OCI-LY1 (cell line): Measurements from ENCODE around the gene LCAT.

Experiments used
- H2AFZ ChIP-seq: fragments of 200-600 bp; sonication (generic), shearing (Covaris generic); 2 replicates; pipeline ENCODE4 v1.6.0; 2014; ENCODE audit warnings: antibody characterized with exemption, mild to moderate bottlenecking, low read length
- H3F3A ChIP-seq: fragments of 200-600 bp; sonication (generic), shearing (Covaris generic); 2 replicates; pipeline ENCODE4 v1.6.0; 2014; ENCODE audit warnings: mild to moderate bottlenecking, antibody characterized with exemption, low read length, moderate library complexity; ENCODE audit not compliant: insufficient read depth
- H3K27ac ChIP-seq: fragments of 200-600 bp; sonication (generic); 2 replicates; pipeline ENCODE4 v1.5.1; 2014; ENCODE audit warnings: low read length, mixed run types, mild to moderate bottlenecking, low read depth; ENCODE audit not compliant: poor library complexity, severe bottlenecking
- H3K27me3 ChIP-seq: fragments of 200-600 bp; sonication (generic); 2 replicates; pipeline ENCODE4 v1.6.0; 2014; ENCODE audit warnings: antibody characterized with exemption, mild to moderate bottlenecking, low read length, moderate library complexity; ENCODE audit not compliant: insufficient read depth
- H3K36me3 ChIP-seq: fragments of 200-600 bp; sonication (generic); 2 replicates; pipeline ENCODE4 v1.6.1; 2014; ENCODE audit warnings: mild to moderate bottlenecking, antibody characterized with exemption, low read length, moderate library complexity, mixed read lengths; ENCODE audit not compliant: insufficient read depth
- H3K4me1 ChIP-seq: fragments of 200-600 bp; sonication (generic); 2 replicates; pipeline ENCODE4 v1.5.1; 2014; ENCODE audit warnings: mild to moderate bottlenecking, low read length, moderate library complexity; ENCODE audit not compliant: insufficient read depth, severe bottlenecking
- H3K4me2 ChIP-seq: fragments of 200-600 bp; sonication (generic), shearing (Covaris generic); 2 replicates; pipeline ENCODE4 v1.6.1; 2014; ENCODE audit warnings: low read length
- H3K4me3 ChIP-seq: fragments of 200-600 bp; sonication (generic); 2 replicates; pipeline ENCODE4 v1.5.1; 2014; ENCODE audit warnings: low read length, low read depth, mild to moderate bottlenecking, mixed read lengths; ENCODE audit not compliant: poor library complexity, severe bottlenecking
- H3K79me2 ChIP-seq: fragments of 200-600 bp; shearing (Covaris generic); 2 replicates; pipeline ENCODE4 v1.6.1; 2016; ENCODE audit warnings: mixed run types, low read length, mixed read lengths; ENCODE audit not compliant: insufficient read depth
- H3K9ac ChIP-seq: fragments of 200-600 bp; sonication (generic), shearing (Covaris generic); 2 replicates; pipeline ENCODE4 v1.6.1; 2014; ENCODE audit warnings: mild to moderate bottlenecking, low read length, mixed read lengths
- H3K9me2 ChIP-seq: fragments of 200-600 bp; sonication (generic), shearing (Covaris generic); 2 replicates; pipeline ENCODE4 v1.6.1; 2014; ENCODE audit warnings: low read depth, mild to moderate bottlenecking, low read length, mixed read lengths
- H3K9me3 ChIP-seq: fragments of 200-600 bp; shearing (Covaris generic); 2 replicates; pipeline ENCODE4 v1.6.1; 2014; ENCODE audit warnings: low read length, mixed read lengths
- H4K20me1 ChIP-seq: fragments of 200-600 bp; sonication (generic), shearing (Covaris generic); 2 replicates; pipeline ENCODE4 v1.6.0; 2016; ENCODE audit warnings: mild to moderate bottlenecking, low read length; ENCODE audit not compliant: insufficient read depth
- CTCF ChIP-seq: fragments of 200-600 bp; sonication (generic), shearing (Covaris generic); IDR thresholded peaks from 2 replicates; pipeline ENCODE4 v1.5.1; 2017; ENCODE audit warnings: mild to moderate bottlenecking, antibody characterized with exemption, low read length, moderate library complexity, mixed read lengths
- EZH2 ChIP-seq: fragments of 200-600 bp; sonication (generic), shearing (Covaris generic); IDR thresholded peaks from 2 replicates; pipeline ENCODE4 v1.8.0; 2017; ENCODE audit warnings: borderline replicate concordance, mixed run types, mild to moderate bottlenecking, antibody characterized with exemption, low read length, moderate library complexity, mixed read lengths

Gene LCAT

GRCh38 chr16:67987460-67988160 lies 43.7 kb upstream of the LCAT start:
- Histone ChIP-seq H3K79me2 (no peaks in the 10 kb centered on the region), H3K27me3 (no peaks in the 10 kb centered on the region), H3K27ac (no peak overlapping the region), H3F3A (no peaks in the 10 kb centered on the region), H3K9me2 (no peaks in the 10 kb centered on the region), H4K20me1 (no peaks in the 10 kb centered on the region), H3K4me3 (no peak overlapping the region), H3K9me3 (no peaks in the 10 kb centered on the region), H2AFZ (no peak overlapping the region), H3K4me1 (peaks cover 16% of the 10 kb centered on the region), H3K4me2 (no peak overlapping the region), H3K36me3 (no peaks in the 10 kb centered on the region), H3K9ac (no peak overlapping the region)
- no peak for TF ChIP-seq CTCF
- TF ChIP-seq EZH2: no peak

- no peaks in the 10 kb centered on the region for H3F3A ChIP-seq
- no peaks in the 10 kb centered on the region for H4K20me1 ChIP-seq
- no peak overlapping the region for H3K4me3 ChIP-seq
- peaks cover 15% of the 10 kb centered on the region for H3K4me1 ChIP-seq
- no peaks in the 10 kb centered on the region for H3K9me2 ChIP-seq
- TF ChIP-seq CTCF (no peak), EZH2 (no peak)
- no peaks in the 10 kb centered on the region for H3K27me3 ChIP-seq
- H3K27ac ChIP-seq: no peak overlapping the region
- no peak overlapping the region for H2AFZ ChIP-seq
- no peaks in the 10 kb centered on the region for H3K9me3 ChIP-seq
- H3K36me3 ChIP-seq: no peaks in the 10 kb centered on the region
- H3K9ac ChIP-seq: no peak overlapping the region
- H3K79me2 ChIP-seq: no peaks in the 10 kb centered on the region
- no peak overlapping the region for H3K4me2 ChIP-seq
Observed at GRCh38 chr16:67986949-67987348, 43.0 kb upstream of the LCAT start.

GRCh38 chr16:67982011-67982696 lies 38.2 kb upstream of the LCAT start:
- no peak for TF ChIP-seq CTCF
- H3K4me1 ChIP-seq: peaks cover 15% of the 10 kb centered on the region
- H4K20me1 ChIP-seq: no peaks in the 10 kb centered on the region

More at GRCh38 chr16:67982011-67982696, 38.2 kb upstream of the LCAT start:
- Histone ChIP-seq H3K4me2 (no peak overlapping the region), H3K79me2 (no peaks in the 10 kb centered on the region), H3K9me2 (no peaks in the 10 kb centered on the region), H3F3A (no peaks in the 10 kb centered on the region), H3K27me3 (no peaks in the 10 kb centered on the region), H3K9ac (no peak overlapping the region), H3K4me3 (no peak overlapping the region), H3K9me3 (no peaks in the 10 kb centered on the region), H2AFZ (no peak overlapping the region), H3K36me3 (no peaks in the 10 kb centered on the region), H3K27ac (no peak overlapping the region)
